Measurements from ENCODE around the gene NRAP. TPM values are rescaled to one million over a fixed set of nuclear protein-coding genes. Genes with fewer than 3 reads are reported as not detected.

NRAP gene, protein sequence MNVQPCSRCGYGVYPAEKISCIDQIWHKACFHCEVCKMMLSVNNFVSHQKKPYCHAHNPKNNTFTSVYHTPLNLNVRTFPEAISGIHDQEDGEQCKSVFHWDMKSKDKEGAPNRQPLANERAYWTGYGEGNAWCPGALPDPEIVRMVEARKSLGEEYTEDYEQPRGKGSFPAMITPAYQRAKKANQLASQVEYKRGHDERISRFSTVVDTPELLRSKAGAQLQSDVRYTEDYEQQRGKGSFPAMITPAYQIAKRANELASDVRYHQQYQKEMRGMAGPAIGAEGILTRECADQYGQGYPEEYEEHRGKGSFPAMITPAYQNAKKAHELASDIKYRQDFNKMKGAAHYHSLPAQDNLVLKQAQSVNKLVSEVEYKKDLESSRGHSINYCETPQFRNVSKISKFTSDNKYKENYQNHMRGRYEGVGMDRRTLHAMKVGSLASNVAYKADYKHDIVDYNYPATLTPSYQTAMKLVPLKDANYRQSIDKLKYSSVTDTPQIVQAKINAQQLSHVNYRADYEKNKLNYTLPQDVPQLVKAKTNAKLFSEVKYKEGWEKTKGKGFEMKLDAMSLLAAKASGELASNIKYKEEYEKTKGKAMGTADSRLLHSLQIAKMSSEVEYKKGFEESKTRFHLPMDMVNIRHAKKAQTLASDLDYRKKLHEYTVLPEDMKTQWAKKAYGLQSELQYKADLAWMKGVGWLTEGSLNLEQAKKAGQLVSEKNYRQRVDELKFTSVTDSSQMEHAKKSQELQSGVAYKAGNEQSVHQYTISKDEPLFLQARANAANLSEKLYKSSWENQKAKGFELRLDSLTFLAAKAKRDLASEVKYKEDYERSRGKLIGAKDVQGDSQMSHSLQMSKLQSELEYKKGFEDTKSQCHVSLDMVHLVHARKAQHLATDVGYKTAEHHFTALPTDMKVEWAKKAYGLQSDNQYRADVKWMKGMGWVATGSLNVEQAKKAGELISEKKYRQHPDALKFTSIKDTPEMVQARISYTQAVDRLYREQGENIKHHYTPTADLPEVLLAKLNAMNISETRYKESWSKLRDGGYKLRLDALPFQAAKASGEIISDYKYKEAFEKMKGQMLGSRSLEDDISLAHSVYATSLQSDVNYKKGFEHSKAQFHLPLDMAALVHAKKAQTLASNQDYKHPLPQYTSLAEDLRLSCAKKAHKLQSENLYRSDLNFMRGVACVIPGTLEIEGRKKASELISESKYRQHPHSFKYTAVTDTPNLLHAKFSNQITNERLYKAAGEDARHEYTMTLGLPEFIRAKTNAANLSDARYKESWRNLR (N-terminal part only)
- not detected for total RNA-seq (2021; ENCODE audit: unreplicated experiment)
- not detected for polyA plus RNA-seq (2012; ENCODE audit: insufficient read length)
- Bru-seq, nascent RNA: not detected
- not detected for BruChase-seq, experiment 1, labeled RNA remaining after a 2-hour chase
- BruChase-seq, experiment 2, labeled RNA remaining after a 6-hour chase: not detected
- long read RNA-seq: 0 reads

DNA sequence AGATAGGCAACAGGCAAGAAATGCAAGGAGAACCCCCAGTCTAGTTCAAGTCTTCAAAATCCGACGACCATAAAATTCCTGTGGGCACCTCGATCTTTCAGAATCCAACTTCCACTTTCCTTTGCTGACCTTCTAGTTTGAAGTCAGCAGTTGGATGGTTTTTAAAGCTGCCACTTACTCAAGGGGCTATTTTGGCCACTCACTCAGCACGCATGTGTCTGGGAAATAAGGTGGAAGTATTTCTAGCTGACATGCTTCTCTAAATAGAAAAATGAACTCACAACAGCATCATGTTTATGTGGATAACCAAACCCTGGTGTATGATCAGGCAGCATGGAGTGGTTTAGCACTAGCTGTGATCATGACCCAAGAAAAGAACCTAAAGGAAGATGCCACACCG, at the start of gene NRAP:
Gene NRAP (minus strand): TSS at position 134 of the 400 bp plus-strand sequence. CDS start 159 bp downstream, outside the sequence.
- H3K27me3 ChIP-seq (ENCODE audit: control insufficient read depth, insufficient read depth, low read length): peaks cover 11% of the 10 kb centered on the region
- H3K27ac ChIP-seq (ENCODE audit: low read length): no peak within 1 kb of the TSS
- intact Hi-C loops (cut with micrococcal nuclease; ENCODE audit: unreplicated experiment): no loop called here
- CTCF ChIA-PET: interaction anchor here (0.9 kb wide), 1 partner anchor 15 kb away, joined by 4 read pairs; no protein-coding TSS in a partner anchor
- in situ Hi-C loops (cut with HindIII; ENCODE audit: low pct_unique_long_range_greater_than_20kb, low sequenced_read_pairs): no loop called here
- H3K4me3 ChIP-seq (ENCODE audit: low read depth in 2 of 2, low read length in 2 of 2): no peak within 1 kb of the TSS
- no peak for ATAC-seq
- no peak for DNase-seq (ENCODE audit: low read depth, low spot score)
- BruUV-seq (replicated peaks): no TSS peak
- TF ChIP-seq TCF7L2 (IDR thresholded peaks at IDR 0.05; ENCODE audit: low read depth, low read length) (no peak), POLR2AphosphoS5 (IDR thresholded peaks at IDR 0.05; ENCODE audit: low read depth, low read length) (no peak), SIN3A (IDR thresholded peaks at IDR 0.05; ENCODE audit: borderline replicate concordance, insufficient read depth, low read depth, low read length) (no peak)
- TF ChIP-seq, protein P1, sequence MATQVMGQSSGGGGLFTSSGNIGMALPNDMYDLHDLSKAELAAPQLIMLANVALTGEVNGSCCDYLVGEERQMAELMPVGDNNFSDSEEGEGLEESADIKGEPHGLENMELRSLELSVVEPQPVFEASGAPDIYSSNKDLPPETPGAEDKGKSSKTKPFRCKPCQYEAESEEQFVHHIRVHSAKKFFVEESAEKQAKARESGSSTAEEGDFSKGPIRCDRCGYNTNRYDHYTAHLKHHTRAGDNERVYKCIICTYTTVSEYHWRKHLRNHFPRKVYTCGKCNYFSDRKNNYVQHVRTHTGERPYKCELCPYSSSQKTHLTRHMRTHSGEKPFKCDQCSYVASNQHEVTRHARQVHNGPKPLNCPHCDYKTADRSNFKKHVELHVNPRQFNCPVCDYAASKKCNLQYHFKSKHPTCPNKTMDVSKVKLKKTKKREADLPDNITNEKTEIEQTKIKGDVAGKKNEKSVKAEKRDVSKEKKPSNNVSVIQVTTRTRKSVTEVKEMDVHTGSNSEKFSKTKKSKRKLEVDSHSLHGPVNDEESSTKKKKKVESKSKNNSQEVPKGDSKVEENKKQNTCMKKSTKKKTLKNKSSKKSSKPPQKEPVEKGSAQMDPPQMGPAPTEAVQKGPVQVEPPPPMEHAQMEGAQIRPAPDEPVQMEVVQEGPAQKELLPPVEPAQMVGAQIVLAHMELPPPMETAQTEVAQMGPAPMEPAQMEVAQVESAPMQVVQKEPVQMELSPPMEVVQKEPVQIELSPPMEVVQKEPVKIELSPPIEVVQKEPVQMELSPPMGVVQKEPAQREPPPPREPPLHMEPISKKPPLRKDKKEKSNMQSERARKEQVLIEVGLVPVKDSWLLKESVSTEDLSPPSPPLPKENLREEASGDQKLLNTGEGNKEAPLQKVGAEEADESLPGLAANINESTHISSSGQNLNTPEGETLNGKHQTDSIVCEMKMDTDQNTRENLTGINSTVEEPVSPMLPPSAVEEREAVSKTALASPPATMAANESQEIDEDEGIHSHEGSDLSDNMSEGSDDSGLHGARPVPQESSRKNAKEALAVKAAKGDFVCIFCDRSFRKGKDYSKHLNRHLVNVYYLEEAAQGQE (IDR thresholded peaks at IDR 0.05; ENCODE audit: insufficient read depth in 1 of 2, low read depth in 2 of 2, low read length in 1 of 2): no peak
- TF ChIP-seq, protein P2, sequence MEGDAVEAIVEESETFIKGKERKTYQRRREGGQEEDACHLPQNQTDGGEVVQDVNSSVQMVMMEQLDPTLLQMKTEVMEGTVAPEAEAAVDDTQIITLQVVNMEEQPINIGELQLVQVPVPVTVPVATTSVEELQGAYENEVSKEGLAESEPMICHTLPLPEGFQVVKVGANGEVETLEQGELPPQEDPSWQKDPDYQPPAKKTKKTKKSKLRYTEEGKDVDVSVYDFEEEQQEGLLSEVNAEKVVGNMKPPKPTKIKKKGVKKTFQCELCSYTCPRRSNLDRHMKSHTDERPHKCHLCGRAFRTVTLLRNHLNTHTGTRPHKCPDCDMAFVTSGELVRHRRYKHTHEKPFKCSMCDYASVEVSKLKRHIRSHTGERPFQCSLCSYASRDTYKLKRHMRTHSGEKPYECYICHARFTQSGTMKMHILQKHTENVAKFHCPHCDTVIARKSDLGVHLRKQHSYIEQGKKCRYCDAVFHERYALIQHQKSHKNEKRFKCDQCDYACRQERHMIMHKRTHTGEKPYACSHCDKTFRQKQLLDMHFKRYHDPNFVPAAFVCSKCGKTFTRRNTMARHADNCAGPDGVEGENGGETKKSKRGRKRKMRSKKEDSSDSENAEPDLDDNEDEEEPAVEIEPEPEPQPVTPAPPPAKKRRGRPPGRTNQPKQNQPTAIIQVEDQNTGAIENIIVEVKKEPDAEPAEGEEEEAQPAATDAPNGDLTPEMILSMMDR (IDR thresholded peaks at IDR 0.05): no peak
- H3K36me3 ChIP-seq (ENCODE audit: control insufficient read depth, insufficient read depth, low read length): no peaks in the 10 kb centered on the region
- H3K9me3 ChIP-seq (ENCODE audit: control insufficient read depth, insufficient read depth, low read depth, low read length): no peaks in the 10 kb centered on the region
- POLR2A ChIA-PET: no interaction called here
- no peaks in the 10 kb centered on the region for H3K4me1 ChIP-seq (ENCODE audit: control insufficient read depth, insufficient read depth, low read length)

DNA sequence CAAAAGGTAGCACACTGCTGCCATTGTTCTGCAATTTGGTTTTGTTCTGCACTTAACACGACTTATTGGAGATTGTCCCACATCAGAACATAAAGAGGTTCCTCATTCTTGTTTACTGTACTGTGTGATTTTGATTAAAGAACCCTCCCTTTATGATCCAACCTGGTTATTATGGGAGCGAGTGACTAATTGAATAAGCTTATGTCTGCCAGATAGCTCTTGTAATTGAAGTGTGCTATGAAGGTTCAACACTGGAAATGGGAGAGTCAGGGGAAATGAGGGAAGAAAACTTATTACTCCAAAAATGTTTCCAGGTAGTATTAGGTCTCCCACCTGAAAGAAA, 49.8 kb upstream of the NRAP start:
- in situ Hi-C loops (cut with HindIII; ENCODE audit: low pct_unique_long_range_greater_than_20kb, low sequenced_read_pairs): no loop called here
- Histone ChIP-seq H3K4me3 (ENCODE audit: low read depth in 2 of 2, low read length in 2 of 2) (no peak overlapping the region), H3K27me3 (ENCODE audit: control insufficient read depth, insufficient read depth, low read length) (no peaks in the 10 kb centered on the region), H3K9me3 (ENCODE audit: control insufficient read depth, insufficient read depth, low read depth, low read length) (no peaks in the 10 kb centered on the region), H3K4me1 (ENCODE audit: control insufficient read depth, insufficient read depth, low read length) (no peaks in the 10 kb centered on the region), H3K27ac (ENCODE audit: low read length) (no peak overlapping the region), H3K36me3 (ENCODE audit: control insufficient read depth, insufficient read depth, low read length) (no peaks in the 10 kb centered on the region)
- CTCF ChIA-PET: no interaction called here
- no TSS peak for BruUV-seq (replicated peaks)
- DNase-seq (ENCODE audit: low read depth, low spot score) (no peak), ATAC-seq (no peak)
- TF ChIP-seq, protein P2 (IDR thresholded peaks at IDR 0.05): no peak
- intact Hi-C loops (cut with micrococcal nuclease; ENCODE audit: unreplicated experiment): no loop called here
- POLR2A ChIA-PET: no interaction called here

Data from Panc1 (cell line).